Natural killer cell (primary cell): ENCODE measurements around the gene SPINK13. TPM values are rescaled to one million over a fixed set of nuclear protein-coding genes. Genes with fewer than 3 reads are reported as not detected.
"Not testable (repeated sequence)": the region's sequence is repeated elsewhere in the genome, so short reads cannot be mapped to it uniquely, and the experiment has no call there.

ENCODE experiments used
- ATAC-seq, 3 donors: fragments of 150-1000 bp in 2 of 3; fragments of 200-7000 bp in 1 of 3; cut with Tn5 transposase; 1 replicate in 1 of 3; 2 replicates in 2 of 3; pipeline ENCODE4 v1.10.0; 2021; ENCODE audit warnings: mild to moderate bottlenecking in 2 of 3, moderate library complexity in 2 of 3
- DNase-seq, 2 donors: peaks; one replicate each; pipeline versions ENCODE4 v3.0.0 to v3.0.0-alpha.2; 2013 to 2021; ENCODE audit warnings: mixed read lengths in 1 of 2
- H3K27ac ChIP-seq: one replicate; pipeline ENCODE4 v1.5.1; 2013; ENCODE audit warnings: mild to moderate bottlenecking, low read length
- H3K27me3 ChIP-seq: one replicate; pipeline ENCODE4 v1.6.1; 2013; ENCODE audit warnings: low read length; ENCODE audit not compliant: control insufficient read depth, insufficient read depth
- H3K36me3 ChIP-seq: one replicate; pipeline ENCODE4 v1.6.1; 2013; ENCODE audit warnings: low read length; ENCODE audit not compliant: control insufficient read depth, insufficient read depth
- H3K4me1 ChIP-seq: one replicate; pipeline ENCODE4 v1.6.1; 2013; ENCODE audit warnings: low read length; ENCODE audit not compliant: control insufficient read depth, insufficient read depth
- H3K4me3 ChIP-seq: one replicate; pipeline ENCODE4 v1.5.1; 2013; ENCODE audit warnings: low read length
- H3K9me3 ChIP-seq: one replicate; pipeline ENCODE4 v1.6.1; 2013; ENCODE audit warnings: low read length; ENCODE audit not compliant: control insufficient read depth, insufficient read depth
- H3K27ac Mint-ChIP-seq, 2 donors: one replicate each; pipeline ENCODE4 v1.8.0; 2022; ENCODE audit warnings: mild to moderate bottlenecking in 2 of 2, mixed read lengths in 2 of 2, moderate library complexity in 1 of 2
- H3K27me3 Mint-ChIP-seq, 2 donors: one replicate each; pipeline ENCODE4 v1.8.0; 2022; ENCODE audit warnings: low read depth in 2 of 2, mixed read lengths in 2 of 2
- H3K36me3 Mint-ChIP-seq: one replicate; pipeline ENCODE4 v1.8.0; 2022; ENCODE audit warnings: mixed read lengths
- H3K4me1 Mint-ChIP-seq, 2 donors: one replicate each; pipeline ENCODE4 v1.8.0; 2022; ENCODE audit warnings: mixed read lengths in 2 of 2
- H3K4me3 Mint-ChIP-seq: one replicate; pipeline ENCODE4 v1.8.0; 2022; ENCODE audit warnings: mild to moderate bottlenecking, moderate library complexity, mixed read lengths
- H3K9me3 Mint-ChIP-seq, 2 donors: one replicate each; pipeline ENCODE4 v1.8.0; 2022; ENCODE audit warnings: mixed read lengths in 2 of 2
- CTCF ChIP-seq: fragments of 200-600 bp; IDR thresholded peaks from one replicate; pipeline ENCODE4 v1.8.0; 2022; ENCODE audit warnings: antibody characterized with exemption
- WGBS: methylation state at CpG from one replicate; pipeline ENCODE4 v1.1.7; 2013; ENCODE audit warnings: missing lambda C conversion rate; ENCODE audit not compliant: insufficient coverage; 5-methylcytosine and 5-hydroxymethylcytosine counted together
- intact Hi-C: fragments of 100-400 bp; cut with micrococcal nuclease; formaldehyde crosslinking; loops from one replicate; pipeline ENCODE4 v1.14.2; 2022
- total RNA-seq, 4 donors: library from RNA; stranded (reverse); fragments of 120-200 nt in 1 of 4; gene quantifications; one replicate each; pipeline versions ENCODE4 v1.2.3 to v1.2.4, GENCODE V29; 2013 to 2022

Gene SPINK13
- total RNA-seq, 3 donors from 2014 or later (not counting 1 experiment from before 2014, with no cell fraction given) = not detected

DNA sequence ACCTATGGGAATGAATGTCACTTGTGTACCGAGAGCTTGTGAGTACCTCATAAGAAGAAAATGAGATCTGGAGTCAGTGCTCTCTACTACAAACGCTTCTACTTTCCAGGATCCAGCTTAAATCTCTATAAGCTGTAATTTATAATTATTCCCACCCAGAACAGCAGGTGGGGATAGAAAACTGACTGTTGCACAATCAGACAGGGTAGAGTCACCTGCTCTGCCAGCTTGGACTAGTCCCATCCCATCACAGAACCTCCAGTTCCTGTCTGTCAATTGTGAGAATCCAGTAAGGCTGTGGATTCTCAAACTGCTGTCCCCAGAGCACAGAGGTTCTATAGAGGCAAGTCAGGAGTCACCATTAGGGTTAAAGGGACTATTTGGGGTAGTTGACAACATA is 45.6 kb downstream of the SPINK13 start:
- no peaks in the 10 kb centered on the region for H3K4me1 Mint-ChIP-seq
- no peak overlapping the region for H3K4me3 ChIP-seq
- DNase-seq (peak in 1 of 2 donors; percentile 10), ATAC-seq (no peak)
- H3K27ac ChIP-seq = no peak overlapping the region
- H3K36me3 Mint-ChIP-seq = no peaks in the 10 kb centered on the region
- H3K36me3 ChIP-seq = no peaks in the 10 kb centered on the region
- H3K9me3 ChIP-seq = no peaks in the 10 kb centered on the region
- no peak overlapping the region for H3K4me3 Mint-ChIP-seq
- no peak overlapping the region for H3K27ac Mint-ChIP-seq
- intact Hi-C loops = no loop called here
- H3K4me1 ChIP-seq = no peaks in the 10 kb centered on the region
- TF ChIP-seq CTCF = no peak
- peaks cover 0 to 4% of the 10 kb centered on the region in 2 donors for H3K27me3 Mint-ChIP-seq
- no CpG with 5 or more reads among the region's 2 CpGs for WGBS
- H3K27me3 ChIP-seq = no peaks in the 10 kb centered on the region
- peaks cover 0 to 6% of the 10 kb centered on the region in 2 donors for H3K9me3 Mint-ChIP-seq

- Mint-ChIP-seq H3K4me3 (no peak overlapping the region), H3K36me3 (no peaks in the 10 kb centered on the region), H3K27ac (no peak overlapping the region), H3K4me1 (no peaks in the 10 kb centered on the region), H3K9me3 (peaks cover 0 to 3% of the 10 kb centered on the region in 2 donors), H3K27me3 (peaks cover 0 to 8% of the 10 kb centered on the region in 2 donors)
- intact Hi-C loops = no loop called here
- no peaks in the 10 kb centered on the region for H3K27me3 ChIP-seq
- no peaks in the 10 kb centered on the region for H3K36me3 ChIP-seq
- DNase-seq (no peak), ATAC-seq (no peak)
- no peaks in the 10 kb centered on the region for H3K4me1 ChIP-seq
- H3K9me3 ChIP-seq = no peaks in the 10 kb centered on the region
- WGBS = 91% methylated on average over 2 of the region's 4 CpGs
- no peak overlapping the region for H3K4me3 ChIP-seq
- no peak for TF ChIP-seq CTCF
- H3K27ac ChIP-seq = no peak overlapping the region
Observed at GRCh38 chr5:148314731-148315130, 46.1 kb downstream of the SPINK13 start.

GRCh38 chr5:148320011-148320963 is 51.7 kb downstream of the SPINK13 start:
- H3K27ac Mint-ChIP-seq, ATAC-seq, H3K27me3 ChIP-seq, H3K9me3 ChIP-seq, intact Hi-C loops, H3K9me3 Mint-ChIP-seq, H3K4me3 ChIP-seq, H3K4me1 Mint-ChIP-seq, H3K4me1 ChIP-seq, H3K27ac ChIP-seq, H3K36me3 Mint-ChIP-seq, H3K36me3 ChIP-seq: not testable (repeated sequence)
- Mint-ChIP-seq H3K27me3 (peaks cover 6 to 11% of the 10 kb centered on the region in 2 donors), H3K4me3 (peak overlapping the region; percentile 58)
- WGBS = 57% methylated on average over 38 of the region's 42 CpGs
- peak in 1 of 2 donors; percentile 16 for DNase-seq

DNA sequence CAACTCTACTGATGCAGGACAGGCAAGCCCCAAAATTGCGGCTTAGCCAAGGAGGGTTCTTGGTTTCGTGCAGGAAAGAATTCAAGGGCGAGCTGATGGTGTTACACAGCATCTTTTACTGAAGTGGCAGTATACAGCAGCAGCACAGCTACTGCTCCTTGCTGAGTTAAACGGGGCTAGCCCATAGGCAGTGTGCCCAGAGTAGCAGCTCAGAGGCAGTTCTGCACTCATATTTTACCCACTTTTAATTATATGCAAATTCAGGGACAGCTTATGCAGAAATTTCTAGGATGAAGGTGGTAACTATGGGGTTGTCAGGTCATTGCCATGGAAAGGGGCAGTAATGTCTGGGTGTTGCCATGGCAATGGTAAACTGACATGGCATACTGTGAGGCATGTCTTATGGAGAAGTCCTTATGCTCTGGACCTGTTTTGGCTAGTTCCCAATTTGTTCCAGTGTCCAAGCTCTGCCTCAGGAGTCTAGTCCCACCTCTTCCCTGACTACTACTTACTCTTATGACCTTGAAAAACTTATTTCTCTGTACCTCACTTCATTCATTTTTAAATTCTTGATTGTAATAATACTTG is 64.8 kb downstream of the SPINK13 start:
- DNase-seq (no peak), ATAC-seq (no peak)
- WGBS = 90% methylated on average over 4 of the region's 4 CpGs
- Mint-ChIP-seq H3K9me3 (peaks cover 0 to 13% of the 10 kb centered on the region in 2 donors), H3K27me3 (peaks cover 0 to 3% of the 10 kb centered on the region in 2 donors), H3K27ac (no peak overlapping the region), H3K36me3 (no peaks in the 10 kb centered on the region), H3K4me1 (no peaks in the 10 kb centered on the region), H3K4me3 (no peak overlapping the region)
- H3K9me3 ChIP-seq = no peaks in the 10 kb centered on the region
- no peaks in the 10 kb centered on the region for H3K27me3 ChIP-seq
- no peak overlapping the region for H3K27ac ChIP-seq
- H3K4me3 ChIP-seq = no peak overlapping the region
- TF ChIP-seq CTCF = no peak
- H3K4me1 ChIP-seq = no peaks in the 10 kb centered on the region
- no peaks in the 10 kb centered on the region for H3K36me3 ChIP-seq
- intact Hi-C loops = no loop called here
